HepG2 (cell line): Measurements from ENCODE around the gene FYTTD1. TPM values are rescaled to one million over a fixed set of nuclear protein-coding genes. Genes with fewer than 3 reads are reported as not detected.

ENCODE experiments used
- E2F1 ChIP-seq: sonication (generic); formaldehyde crosslinking; IDR thresholded peaks from 2 replicates; pipeline ENCODE4 v1.5.0; 2020; ENCODE audit warnings: missing genetic modification reagents
- GMEB1 ChIP-seq: sonication (generic); formaldehyde crosslinking; IDR thresholded peaks from 2 replicates; pipeline ENCODE4 v1.5.1; 2020; ENCODE audit warnings: missing genetic modification reagents, mild to moderate bottlenecking, borderline replicate concordance
- IRF9 ChIP-seq: sonication (generic); formaldehyde crosslinking; IDR thresholded peaks from 2 replicates; pipeline ENCODE4 v1.8.0; 2022; ENCODE audit warnings: missing genetic modification reagents, mild to moderate bottlenecking, borderline replicate concordance
- NFE2 ChIP-seq: sonication (generic); formaldehyde crosslinking; IDR thresholded peaks from 2 replicates; pipeline ENCODE4 v1.4.0; 2020; ENCODE audit warnings: missing genetic modification reagents
- PAWR ChIP-seq: sonication (generic); formaldehyde crosslinking; IDR thresholded peaks from 2 replicates; pipeline ENCODE4 v1.4.0; 2020; ENCODE audit warnings: missing genetic modification reagents, mild to moderate bottlenecking, borderline replicate concordance
- SALL2 ChIP-seq: sonication (generic); formaldehyde crosslinking; IDR thresholded peaks from 2 replicates; pipeline ENCODE4 v1.8.1; 2023; ENCODE audit warnings: mild to moderate bottlenecking, missing genetic modification reagents, inconsistent platforms
- THAP9 ChIP-seq: sonication (generic); formaldehyde crosslinking; IDR thresholded peaks from 2 replicates; pipeline ENCODE4; 2020; ENCODE audit warnings: missing genetic modification reagents, mild to moderate bottlenecking, borderline replicate concordance
- ZFP91 ChIP-seq: sonication (generic); formaldehyde crosslinking; IDR thresholded peaks from 2 replicates; pipeline ENCODE4 v1.9.0; 2022; ENCODE audit warnings: missing genetic modification reagents, mild to moderate bottlenecking, borderline replicate concordance
- ZNF260 ChIP-seq: sonication (generic); formaldehyde crosslinking; IDR thresholded peaks from 2 replicates; pipeline ENCODE4 v1.4.0; 2020; ENCODE audit warnings: missing genetic modification reagents, low read depth, mild to moderate bottlenecking, borderline replicate concordance
- ZNF350 ChIP-seq: sonication (generic); formaldehyde crosslinking; IDR thresholded peaks from 2 replicates; pipeline ENCODE4 v1.4.0; 2020; ENCODE audit warnings: mild to moderate bottlenecking, low read depth, missing genetic modification reagents, borderline replicate concordance
- polyA plus RNA-seq, 8 experiments: library from polyadenylated mRNA; depleted of rRNA in 3 of 8; stranded (reverse) in 7 of 8; unstranded in 1 of 8; fragments of >200 nt; fragmentation: Illumina TruSeq in 4 of 8; extraction: Trizol in 4 of 8; gene quantifications; 2 replicates each; pipeline versions ENCODE4 v1.2.1 to v1.2.3, GENCODE V29; 2011 to 2016; ENCODE audit warnings: low read depth in 4 of 8, missing spikeins in 1 of 8, mixed read lengths in 1 of 8; ENCODE audit not compliant: insufficient read depth in 1 of 8
- total RNA-seq, 5 experiments: library from RNA; depleted of rRNA; stranded (reverse); fragments of >200 nt; fragmentation: Illumina TruSeq; extraction: Trizol; gene quantifications; 2 replicates each; pipeline ENCODE4 v1.2.3, GENCODE V29; 2016; ENCODE audit warnings: low read depth in 1 of 5
- TF ChIP-seq, protein P1 (sequence below): IDR thresholded peaks from 2 replicates; pipeline ENCODE4 v1.6.1; 2016; ENCODE audit warnings: mild to moderate bottlenecking
- TF ChIP-seq, protein P2 (sequence below): sonication (generic); formaldehyde crosslinking; IDR thresholded peaks from 2 replicates; pipeline ENCODE4 v1.8.1; 2023; ENCODE audit warnings: mild to moderate bottlenecking, inconsistent platforms, moderate library complexity, missing genetic modification reagents, borderline replicate concordance

FYTTD1 gene
- total and polyA plus RNA-seq, 2 of the 13 experiments (the other 11 are each of a cell fraction or from before 2014, with no cell fraction given): 6.5 to 28.8 TPM

- TF ChIP-seq GMEB1 (peak; percentile 97), ZNF260 (CRISPR knock-in tag) (no peak), SALL2 (CRISPR knock-in tag) (peak; percentile 84; the same call in 1 of the 2 replicates), E2F1 (no peak), PAWR (CRISPR knock-in tag) (no peak), NFE2 (no peak), ZNF350 (CRISPR knock-in tag) (peak; percentile 59; the same call in 1 of the 2 replicates), THAP9 (CRISPR knock-in tag) (peak; percentile 45; the same call in 1 of the 2 replicates), IRF9 (CRISPR knock-in tag) (no peak), ZFP91 (CRISPR knock-in tag) (peak; percentile 57; the same call in 1 of the 2 replicates)
- TF ChIP-seq, protein P1, sequence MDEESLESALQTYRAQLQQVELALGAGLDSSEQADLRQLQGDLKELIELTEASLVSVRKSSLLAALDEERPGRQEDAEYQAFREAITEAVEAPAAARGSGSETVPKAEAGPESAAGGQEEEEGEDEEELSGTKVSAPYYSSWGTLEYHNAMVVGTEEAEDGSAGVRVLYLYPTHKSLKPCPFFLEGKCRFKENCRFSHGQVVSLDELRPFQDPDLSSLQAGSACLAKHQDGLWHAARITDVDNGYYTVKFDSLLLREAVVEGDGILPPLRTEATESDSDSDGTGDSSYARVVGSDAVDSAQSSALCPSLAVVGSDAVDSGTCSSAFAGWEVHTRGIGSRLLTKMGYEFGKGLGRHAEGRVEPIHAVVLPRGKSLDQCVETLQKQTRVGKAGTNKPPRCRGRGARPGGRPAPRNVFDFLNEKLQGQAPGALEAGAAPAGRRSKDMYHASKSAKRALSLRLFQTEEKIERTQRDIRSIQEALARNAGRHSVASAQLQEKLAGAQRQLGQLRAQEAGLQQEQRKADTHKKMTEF (CRISPR knock-in tag): peak; percentile 60
- TF ChIP-seq, protein P2, sequence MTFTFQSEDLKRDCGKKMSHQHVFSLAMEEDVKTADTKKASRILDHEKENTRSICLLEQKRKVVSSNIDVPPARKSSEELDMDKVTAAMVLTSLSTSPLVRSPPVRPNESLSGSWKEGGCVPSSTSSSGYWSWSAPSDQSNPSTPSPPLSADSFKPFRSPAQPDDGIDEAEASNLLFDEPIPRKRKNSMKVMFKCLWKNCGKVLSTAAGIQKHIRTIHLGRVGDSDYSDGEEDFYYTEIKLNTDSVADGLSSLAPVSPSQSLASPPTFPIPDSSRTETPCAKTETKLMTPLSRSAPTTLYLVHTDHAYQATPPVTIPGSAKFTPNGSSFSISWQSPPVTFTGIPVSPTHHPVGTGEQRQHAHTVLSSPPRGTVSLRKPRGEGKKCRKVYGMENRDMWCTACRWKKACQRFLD (CRISPR knock-in tag): no peak
Observed at GRCh38 chr3:197736491-197737318, 13.0 kb upstream of the FYTTD1 start, which contains the start of gene RUBCN (continued).
